ENCODE measurements around the gene GJB3.
"Not testable (repeated sequence)": the region's sequence is repeated elsewhere in the genome, so short reads cannot be mapped to it uniquely, and the experiment has no call there.

Gene GJB3
- total RNA-seq: 0 reads per million in 4 donors

- no peak for DNase-seq
These were observed at the start of gene GJB3 for GRCh38 chr1:34781071-34781843. TSS of gene GJB3 (plus strand) at chr1:34781214. CDS start at chr1:34784763, 3,549 bp downstream.

GRCh38 chr1:34732831-34733230 lies 48.2 kb upstream of the GJB3 start:
- DNase-seq: not testable (repeated sequence)

GRCh38 chr1:34736692-34737091 lies 44.3 kb upstream of the GJB3 start:
- no peak for DNase-seq

GRCh38 chr1:34737236-34737635 lies 43.8 kb upstream of the GJB3 start:
- not testable (repeated sequence) for DNase-seq

GRCh38 chr1:34739613-34740012 lies 41.4 kb upstream of the GJB3 start:
- no peak for DNase-seq

GRCh38 chr1:34740161-34740868 lies 40.7 kb upstream of the GJB3 start:
- DNase-seq: no peak

GRCh38 chr1:34742667-34743270 lies 38.2 kb upstream of the GJB3 start:
- peak; percentile 43 to 67 (median 58) for DNase-seq

- DNase-seq: no peak
These were observed 37.2 kb upstream of the GJB3 start for GRCh38 chr1:34743775-34744174.

GRCh38 chr1:34744851-34745250 lies 36.2 kb upstream of the GJB3 start:
- DNase-seq: no peak

GRCh38 chr1:34745666-34746065 lies 35.3 kb upstream of the GJB3 start:
- no peak for DNase-seq

- no peak for DNase-seq
These were observed 34.9 kb upstream of the GJB3 start for GRCh38 chr1:34746101-34746500.

GRCh38 chr1:34746785-34747637 lies 34.0 kb upstream of the GJB3 start:
- no peak for DNase-seq

GRCh38 chr1:34747638-34747941 lies 33.4 kb upstream of the GJB3 start:
- no peak for DNase-seq

- DNase-seq: no peak
These were observed 31.0 kb upstream of the GJB3 start for GRCh38 chr1:34749992-34750391.

GRCh38 chr1:34750610-34751009 lies 30.4 kb upstream of the GJB3 start:
- DNase-seq: no peak

- no peak for DNase-seq
These were observed 27.9 kb upstream of the GJB3 start for GRCh38 chr1:34753163-34753562.

GRCh38 chr1:34754964-34755637 lies 25.9 kb upstream of the GJB3 start, which contains the start of gene GJB5:
TSS of gene GJB5 (plus strand) at chr1:34755047. CDS start at chr1:34757331, 2,284 bp downstream.
- DNase-seq: no peak

GRCh38 chr1:34755961-34756360 lies 25.1 kb upstream of the GJB3 start:
- no peak for DNase-seq

- no peak for DNase-seq
These were observed 23.6 kb upstream of the GJB3 start for GRCh38 chr1:34757386-34757785.

- no peak for DNase-seq
These were observed 22.3 kb upstream of the GJB3 start for GRCh38 chr1:34758751-34759150.

GRCh38 chr1:34759503-34760357 lies 21.3 kb upstream of the GJB3 start, which contains the start of gene GJB4:
TSS of gene GJB4 (plus strand) at chr1:34759740. CDS start at chr1:34761255, 1,515 bp downstream.
- no peak for DNase-seq

Data from T-helper 1 cell (primary cell).